HepG2 (cell line): ENCODE results near the gene ZDHHC8. TPM values are rescaled to one million over a fixed set of nuclear protein-coding genes. Genes with fewer than 3 reads are reported as not detected.

Experiments used
- ATAC-seq: fragments of 200-7000 bp; cut with Tn5 transposase; 3 replicates; pipeline ENCODE4 v1.9.1; 2020; ENCODE audit warnings: mild to moderate bottlenecking, moderate library complexity
- BruUV-seq: library from RNA; stranded (reverse); fragments of 400-500 nt; replicated peaks from 2 replicates; lab custom pipeline; 2021; lab: Mats Ljungman, UMichigan
- CTCF ChIA-PET: fragments of 300-600 bp; formaldehyde crosslinking; extraction: SDS; loops from one replicate; lab custom pipeline; 2021; ENCODE audit warnings: low total read pairs, inconsistent platforms, low intra/inter-chr PET ratio; lab: Yijun Ruan, JAX
- POLR2A ChIA-PET: fragments of 350-600 bp; sonication (Branson Sonifier 250); formaldehyde crosslinking; loops from one replicate; lab custom pipeline; 2020; ENCODE audit warnings: antibody characterized with exemption, inconsistent platforms; lab: Yijun Ruan, JAX
- DNase-seq: peaks from one replicate; pipeline ENCODE4 v3.0.0-alpha.2; 2015; ENCODE audit warnings: low spot score
- FAIRE-seq: peaks from 3 replicates; lab custom pipeline; 2011; peaks lifted over from hg19 to GRCh38; lab: Jason Lieb, UNC
- H2AFZ ChIP-seq: one replicate; pipeline ENCODE4 v1.6.1; 2011; ENCODE audit warnings: low read length, inconsistent platforms
- H3K27ac ChIP-seq: fragments of 300-600 bp; 3 replicates; pipeline ENCODE4 v1.8.0; 2011; ENCODE audit warnings: mixed run types, mild to moderate bottlenecking, mixed read lengths, low read length, inconsistent platforms; ENCODE audit not compliant: insufficient read depth; ENCODE audit errors: extremely low read length
- H3K27me3 ChIP-seq, 2 experiments: fragments of 200-600 bp in 1 of 2; 2 replicates in 1 of 2; 3 replicates in 1 of 2; pipeline versions ENCODE4 v1.6.0 to v1.8.0; 2011; ENCODE audit warnings: low read length in 2 of 2, mild to moderate bottlenecking in 2 of 2, moderate library complexity in 2 of 2, inconsistent platforms in 1 of 2; ENCODE audit not compliant: insufficient read depth in 2 of 2, control insufficient read depth in 1 of 2
- H3K36me3 ChIP-seq, 2 experiments: fragments of 200-600 bp in 1 of 2; replicated peaks in 1 of 2; 2 replicates in 1 of 2; 3 replicates in 1 of 2; pipeline versions ENCODE4 v1.5.1 to v1.8.0; 2011; ENCODE audit warnings: low read length in 2 of 2, inconsistent platforms in 1 of 2; ENCODE audit not compliant: insufficient read depth in 2 of 2, control insufficient read depth in 1 of 2
- H3K4me1 ChIP-seq: 2 replicates; pipeline ENCODE4 v1.5.1; 2012; ENCODE audit warnings: low read length, inconsistent platforms; ENCODE audit not compliant: insufficient read depth
- H3K4me2 ChIP-seq: 2 replicates; pipeline ENCODE4 v1.6.0; 2011; ENCODE audit warnings: low read depth, low read length, inconsistent platforms
- H3K4me3 ChIP-seq, 3 experiments: fragments of 200-600 bp in 1 of 3; sonication (generic), shearing (Covaris generic) in 1 of 3; replicated peaks in 1 of 3; 2 replicates each; pipeline ENCODE4 v1.5.1; 2011 to 2016; ENCODE audit warnings: low read length in 3 of 3, inconsistent platforms in 2 of 3, low read depth in 2 of 3, mild to moderate bottlenecking in 2 of 3, control low read depth in 1 of 3, mixed read lengths in 1 of 3; ENCODE audit not compliant: insufficient read depth in 1 of 3
- H3K79me2 ChIP-seq: one replicate; pipeline ENCODE4 v1.6.1; 2011; ENCODE audit warnings: low read length, inconsistent platforms; ENCODE audit not compliant: insufficient read depth
- H3K9ac ChIP-seq: 2 replicates; pipeline ENCODE4 v1.6.0; 2011; ENCODE audit warnings: mild to moderate bottlenecking, low read depth, low read length, inconsistent platforms; ENCODE audit not compliant: insufficient read depth
- H3K9me3 ChIP-seq: 2 replicates; pipeline ENCODE4 v1.5.1; 2012; ENCODE audit warnings: mild to moderate bottlenecking, low read length
- H4K20me1 ChIP-seq: 2 replicates; pipeline ENCODE4 v1.6.0; 2011; ENCODE audit warnings: inconsistent platforms, mild to moderate bottlenecking, low read length, moderate library complexity; ENCODE audit not compliant: insufficient read depth
- HOXA5 ChIP-seq: sonication (generic); formaldehyde crosslinking; IDR thresholded peaks from 2 replicates; pipeline ENCODE4 v1.4.0; 2020; ENCODE audit warnings: missing genetic modification reagents
- ISL2 ChIP-seq: sonication (generic); formaldehyde crosslinking; IDR thresholded peaks from 2 replicates; pipeline ENCODE4 v1.5.0; 2020; ENCODE audit warnings: missing genetic modification reagents
- NFIC ChIP-seq: IDR thresholded peaks from 2 replicates; pipeline ENCODE4 v1.6.1; 2012; ENCODE audit warnings: mild to moderate bottlenecking, low read length, inconsistent platforms
- RARA ChIP-seq: IDR thresholded peaks from 2 replicates; pipeline ENCODE4 v1.6.1; 2016; ENCODE audit warnings: missing genetic modification reagents, missing compliant biosample characterization
- RBAK ChIP-seq: sonication (generic); formaldehyde crosslinking; IDR thresholded peaks from 2 replicates; pipeline ENCODE4 v1.5.1; 2020; ENCODE audit warnings: mild to moderate bottlenecking, missing genetic modification reagents
- RORA ChIP-seq: sonication (generic); formaldehyde crosslinking; IDR thresholded peaks from 2 replicates; pipeline ENCODE4 v1.5.0; 2020; ENCODE audit warnings: mild to moderate bottlenecking, missing genetic modification reagents, moderate library complexity
- SRF ChIP-seq: IDR thresholded peaks from 2 replicates; pipeline ENCODE4 v1.6.1; 2011; ENCODE audit warnings: mild to moderate bottlenecking, low read depth, low read length, moderate library complexity
- STAG1 ChIP-seq: sonication (generic); formaldehyde crosslinking; IDR thresholded peaks from 2 replicates; pipeline ENCODE4 v1.4.0; 2020; ENCODE audit warnings: missing genetic modification reagents
- ZBTB43 ChIP-seq: sonication (generic); formaldehyde crosslinking; conservative IDR thresholded peaks from 2 replicates; pipeline ENCODE4 v1.4.0; 2020; ENCODE audit warnings: missing genetic modification reagents
- ZC3H13 ChIP-seq: sonication (generic); formaldehyde crosslinking; IDR thresholded peaks from 2 replicates; pipeline ENCODE4 v1.8.1; 2023; ENCODE audit warnings: mild to moderate bottlenecking, missing genetic modification reagents, moderate library complexity
- ZC3H4 ChIP-seq: sonication (generic); formaldehyde crosslinking; IDR thresholded peaks from 2 replicates; pipeline ENCODE4 v1.4.0; 2020; ENCODE audit warnings: missing genetic modification reagents, borderline replicate concordance
- ZKSCAN1 ChIP-seq: fragments of 150-350 bp; IDR thresholded peaks from 2 replicates; pipeline ENCODE4 v1.6.1; 2014; ENCODE audit warnings: low read length
- ZNF431 ChIP-seq: sonication (generic); formaldehyde crosslinking; IDR thresholded peaks from 2 replicates; pipeline ENCODE4 v1.9.0; 2022; ENCODE audit warnings: missing genetic modification reagents, low read depth, mild to moderate bottlenecking, borderline replicate concordance
- WGBS: methylation state at CpG from one replicate; pipeline ENCODE4 v1.1.6; 2017; ENCODE audit warnings: low lambda C conversion rate; 5-methylcytosine and 5-hydroxymethylcytosine counted together
- in situ Hi-C: cut with HindIII; loops from 2 replicates; pipeline ENCODE4 v1.10.0; 2017; ENCODE audit warnings: low pct_unique_long_range_greater_than_20kb; ENCODE audit not compliant: extremely low pct_ligation_motif_present
- intact Hi-C: fragments of 100-400 bp; cut with micrococcal nuclease; formaldehyde crosslinking; loops from one replicate; pipeline ENCODE4 v1.10.0; 2022; ENCODE audit not compliant: unreplicated experiment
- polyA plus RNA-seq, 8 experiments: library from polyadenylated mRNA; depleted of rRNA in 3 of 8; stranded (reverse) in 7 of 8; unstranded in 1 of 8; fragments of >200 nt; fragmentation: Illumina TruSeq in 4 of 8; extraction: Trizol in 4 of 8; gene quantifications; 2 replicates each; pipeline versions ENCODE4 v1.2.1 to v1.2.3, GENCODE V29; 2011 to 2016; ENCODE audit warnings: low read depth in 4 of 8, missing spikeins in 1 of 8, mixed read lengths in 1 of 8; ENCODE audit not compliant: insufficient read depth in 1 of 8
- total RNA-seq, 5 experiments: library from RNA; depleted of rRNA; stranded (reverse); fragments of >200 nt; fragmentation: Illumina TruSeq; extraction: Trizol; gene quantifications; 2 replicates each; pipeline ENCODE4 v1.2.3, GENCODE V29; 2016; ENCODE audit warnings: low read depth in 1 of 5
- TF ChIP-seq, protein P1 (sequence below): sonication (generic); formaldehyde crosslinking; IDR thresholded peaks from 2 replicates; pipeline ENCODE4 v1.4.0; 2020; ENCODE audit warnings: missing genetic modification reagents
- TF ChIP-seq, protein P2 (sequence below): sonication (generic); formaldehyde crosslinking; IDR thresholded peaks from 2 replicates; pipeline ENCODE4 v1.4.0; 2020; ENCODE audit warnings: missing genetic modification reagents

The ZDHHC8 gene
- total and polyA plus RNA-seq, 2 of the 13 experiments (the other 11 are each of a cell fraction or from before 2014, with no cell fraction given) = 7.5 to 21.3 TPM

- Histone ChIP-seq H3K36me3 (peaks cover 1 to 5% of the 10 kb centered on the region in 2 experiments; a peak in 2 of 5 replicates), H3K79me2 (no peaks in the 10 kb centered on the region), H3K4me3 (no peak overlapping the region), H3K4me2 (no peak overlapping the region), H4K20me1 (0 out of 2 replicates have a peak, but pooled peaks cover 6% of the 10 kb centered on the region), H3K9ac (no peak overlapping the region), H2AFZ (no peak overlapping the region), H3K9me3 (no peaks in the 10 kb centered on the region), H3K27ac (no peak overlapping the region), H3K27me3 (no peaks in the 10 kb centered on the region), H3K4me1 (0 out of 2 replicates have a peak, but pooled peaks cover 12% of the 10 kb centered on the region)
- no peak for FAIRE-seq
- 97% methylated on average over 5 of the region's 19 CpGs for WGBS
- TF ChIP-seq ZBTB43 (CRISPR knock-in tag) (no peak), ISL2 (CRISPR knock-in tag) (no peak), RARA (CRISPR knock-in tag) (no peak), RORA (CRISPR knock-in tag) (no peak), ZKSCAN1 (no peak), HOXA5 (CRISPR knock-in tag) (no peak), ZC3H13 (CRISPR knock-in tag) (no peak), STAG1 (no peak), ZNF431 (no peak), ZC3H4 (CRISPR knock-in tag) (no peak), NFIC (no peak), SRF (no peak), RBAK (CRISPR knock-in tag) (no peak)
- TF ChIP-seq, protein P1, sequence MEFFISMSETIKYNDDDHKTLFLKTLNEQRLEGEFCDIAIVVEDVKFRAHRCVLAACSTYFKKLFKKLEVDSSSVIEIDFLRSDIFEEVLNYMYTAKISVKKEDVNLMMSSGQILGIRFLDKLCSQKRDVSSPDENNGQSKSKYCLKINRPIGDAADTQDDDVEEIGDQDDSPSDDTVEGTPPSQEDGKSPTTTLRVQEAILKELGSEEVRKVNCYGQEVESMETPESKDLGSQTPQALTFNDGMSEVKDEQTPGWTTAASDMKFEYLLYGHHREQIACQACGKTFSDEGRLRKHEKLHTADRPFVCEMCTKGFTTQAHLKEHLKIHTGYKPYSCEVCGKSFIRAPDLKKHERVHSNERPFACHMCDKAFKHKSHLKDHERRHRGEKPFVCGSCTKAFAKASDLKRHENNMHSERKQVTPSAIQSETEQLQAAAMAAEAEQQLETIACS (CRISPR knock-in tag) = no peak
- TF ChIP-seq, protein P2, sequence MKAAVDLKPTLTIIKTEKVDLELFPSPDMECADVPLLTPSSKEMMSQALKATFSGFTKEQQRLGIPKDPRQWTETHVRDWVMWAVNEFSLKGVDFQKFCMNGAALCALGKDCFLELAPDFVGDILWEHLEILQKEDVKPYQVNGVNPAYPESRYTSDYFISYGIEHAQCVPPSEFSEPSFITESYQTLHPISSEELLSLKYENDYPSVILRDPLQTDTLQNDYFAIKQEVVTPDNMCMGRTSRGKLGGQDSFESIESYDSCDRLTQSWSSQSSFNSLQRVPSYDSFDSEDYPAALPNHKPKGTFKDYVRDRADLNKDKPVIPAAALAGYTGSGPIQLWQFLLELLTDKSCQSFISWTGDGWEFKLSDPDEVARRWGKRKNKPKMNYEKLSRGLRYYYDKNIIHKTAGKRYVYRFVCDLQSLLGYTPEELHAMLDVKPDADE (CRISPR knock-in tag) = no peak
- ChIA-PET POLR2A (no interaction called here), CTCF (no interaction called here)
- no TSS peak for BruUV-seq
- intact Hi-C loops (no loop called here), in situ Hi-C loops (no loop called here)
- no peak for DNase-seq
- no peak for ATAC-seq
Measured at GRCh38 chr22:20143883-20144665, 12.5 kb downstream of the ZDHHC8 start.
